Measurements from ENCODE around the gene MTLN.
"Not testable (repeated sequence)": the region's sequence is repeated elsewhere in the genome, so short reads cannot be mapped to it uniquely, and the experiment has no call there.

The MTLN gene

DNA sequence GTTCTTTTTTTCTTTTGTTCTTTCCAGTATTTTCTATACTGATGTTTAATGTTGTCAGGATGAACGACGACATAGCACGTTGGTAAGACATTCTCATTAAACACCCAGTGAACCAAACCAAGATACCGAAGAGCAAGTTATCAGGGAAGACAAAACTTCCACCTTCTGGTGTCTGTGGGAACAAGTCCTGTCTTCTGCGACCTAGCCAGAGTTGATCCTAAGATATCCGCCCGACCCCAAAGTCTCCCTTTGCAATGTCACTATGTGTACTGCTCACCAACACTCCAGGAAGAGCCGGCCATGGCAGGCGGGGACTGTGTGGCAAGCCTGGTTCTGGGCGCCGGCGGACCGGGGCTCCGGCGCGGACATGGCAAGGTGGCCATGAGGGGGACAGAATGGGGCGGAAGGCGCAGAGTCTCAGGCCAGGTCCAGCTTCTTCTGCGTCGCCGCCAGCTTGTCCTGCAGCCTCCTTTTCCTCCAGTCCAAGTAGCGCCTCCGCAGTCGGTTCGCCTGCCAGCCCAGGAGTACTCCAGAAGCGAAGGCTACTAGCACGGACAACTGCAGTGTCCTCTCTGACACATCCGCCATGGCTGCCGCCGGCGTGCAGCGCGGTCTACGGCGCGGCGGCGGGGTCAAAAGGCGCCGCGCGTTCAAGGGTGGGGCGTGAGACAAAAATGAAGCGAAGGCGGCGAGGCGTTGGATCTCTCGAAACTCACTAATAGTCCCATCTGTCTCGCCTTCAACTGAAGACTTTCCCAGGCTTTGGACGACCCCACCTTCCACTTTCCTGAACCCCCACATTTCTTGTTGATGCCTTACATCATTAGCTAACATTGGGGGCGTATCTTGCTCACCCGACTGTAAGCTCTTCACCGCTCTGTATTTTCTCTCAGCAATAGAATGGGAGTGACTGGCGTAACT is at the start of gene MTLN:
TSS of gene MTLN (minus strand) at position 610 of the 921 bp plus-strand sequence. CDS start at position 588, 22 bp downstream.
- TF ChIP-seq ZNF274 (IDR thresholded peaks at IDR 0.05; ENCODE audit: low read depth, low read length) = no peak

DNA sequence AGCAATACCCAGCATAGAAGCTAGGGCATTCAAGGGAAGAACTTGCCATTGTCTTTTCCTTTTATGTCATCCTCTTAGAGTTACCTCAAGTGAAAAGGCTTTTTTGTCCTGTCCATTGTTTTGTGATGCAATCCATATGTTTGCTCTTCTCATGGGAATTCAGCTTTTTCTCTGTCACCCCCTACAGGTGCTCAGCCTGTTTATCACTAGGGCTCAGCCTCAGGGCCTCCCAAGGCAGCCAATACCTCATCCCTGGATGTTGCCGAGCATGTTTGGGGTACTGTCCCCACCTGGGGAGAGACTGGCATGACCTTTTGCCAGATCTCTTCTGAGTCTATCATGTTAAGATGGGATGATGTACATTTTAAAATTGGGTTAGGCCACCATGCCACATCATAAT is 49.6 kb upstream of the MTLN start:
- H3K4me3 ChIP-seq (ENCODE audit: low read length) = not testable (repeated sequence)

More for the DNA sequence above, at the start of gene MTLN:
- H3K4me3 ChIP-seq (ENCODE audit: low read length) = peak within 1 kb of the TSS; percentile 99

DNA sequence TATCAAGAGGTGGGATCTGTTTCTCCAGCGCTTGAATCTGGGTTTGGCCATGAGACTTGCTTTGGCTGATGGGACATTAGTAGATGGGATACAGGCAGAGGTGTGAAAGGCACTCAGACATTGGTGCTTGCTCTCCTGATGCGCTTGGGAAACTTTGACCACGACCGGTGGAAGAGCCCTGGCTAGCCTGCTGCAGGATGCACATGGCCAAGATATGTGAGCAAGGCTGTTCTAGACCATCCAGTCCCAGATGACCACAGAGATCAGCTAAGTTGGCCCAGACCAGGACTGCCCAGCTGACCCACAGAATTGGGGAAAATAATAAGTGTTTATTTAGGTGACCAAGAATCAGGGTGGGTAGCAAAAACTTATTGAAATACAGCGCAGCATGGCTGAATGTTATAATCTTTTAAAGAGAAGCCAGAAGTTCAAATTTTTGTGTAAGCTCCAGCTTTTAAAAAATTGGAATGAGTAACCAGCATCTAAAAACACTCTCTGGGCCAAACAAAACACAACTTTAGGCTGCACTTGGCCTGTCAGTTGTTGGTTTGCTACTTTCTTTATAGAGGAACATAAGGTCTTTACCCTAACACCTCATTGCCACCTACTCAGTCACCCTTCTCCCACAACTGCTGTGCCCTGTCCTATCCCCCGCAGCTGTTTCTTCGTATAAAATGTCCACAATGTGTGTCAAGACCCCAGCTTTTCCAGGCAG is 35.9 kb upstream of the MTLN start:
- not testable (repeated sequence) for H3K4me3 ChIP-seq (ENCODE audit: low read length)

DNA sequence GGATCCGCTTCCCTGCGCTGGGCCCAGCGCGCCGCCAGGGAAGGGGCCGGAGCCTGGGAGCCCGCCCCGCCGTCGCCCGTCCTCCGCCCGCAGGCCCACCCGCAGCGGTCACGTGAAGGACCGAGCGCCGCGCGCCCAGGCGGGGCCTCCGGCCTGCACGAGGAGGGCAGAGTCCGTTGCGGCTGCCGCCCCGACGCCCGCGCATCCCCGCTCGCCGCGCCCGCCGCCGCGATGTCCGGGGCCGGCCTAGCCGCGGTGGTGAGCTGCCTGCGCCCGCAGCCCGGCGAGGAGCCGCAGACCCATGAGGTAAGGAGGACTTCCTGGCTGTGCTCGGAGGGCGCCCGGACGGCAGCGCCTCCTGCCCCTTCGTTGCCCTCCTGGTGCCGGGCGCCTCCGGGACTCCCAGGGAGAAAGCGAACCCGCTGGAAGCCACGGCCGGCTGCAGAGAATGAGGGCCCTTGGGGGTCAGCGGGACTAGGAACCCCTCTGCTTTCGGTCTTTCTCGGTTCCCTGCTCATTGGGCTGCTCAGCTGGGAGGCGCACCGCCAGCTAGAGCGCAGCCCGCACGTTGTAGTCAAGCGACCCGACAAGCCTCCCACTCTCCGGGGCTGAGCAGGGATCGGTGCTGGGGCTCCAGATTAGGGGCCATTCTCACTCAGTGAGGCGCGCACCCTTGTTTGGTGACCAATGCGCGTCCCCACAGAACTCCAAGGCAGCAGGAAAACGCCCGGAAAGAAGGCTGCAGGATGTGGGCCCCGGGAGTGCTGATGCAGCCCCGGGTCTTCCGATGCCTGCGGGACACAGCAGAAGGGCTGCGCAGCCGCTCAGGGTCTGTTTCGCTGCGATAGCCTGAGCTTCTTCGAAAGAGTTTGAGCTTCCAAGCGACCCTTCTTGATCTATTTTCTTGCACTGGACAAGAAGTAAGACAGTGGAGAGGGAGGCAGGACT is 33.4 kb upstream of the MTLN start:
- H3K4me3 ChIP-seq (ENCODE audit: low read length) = not testable (repeated sequence)

DNA sequence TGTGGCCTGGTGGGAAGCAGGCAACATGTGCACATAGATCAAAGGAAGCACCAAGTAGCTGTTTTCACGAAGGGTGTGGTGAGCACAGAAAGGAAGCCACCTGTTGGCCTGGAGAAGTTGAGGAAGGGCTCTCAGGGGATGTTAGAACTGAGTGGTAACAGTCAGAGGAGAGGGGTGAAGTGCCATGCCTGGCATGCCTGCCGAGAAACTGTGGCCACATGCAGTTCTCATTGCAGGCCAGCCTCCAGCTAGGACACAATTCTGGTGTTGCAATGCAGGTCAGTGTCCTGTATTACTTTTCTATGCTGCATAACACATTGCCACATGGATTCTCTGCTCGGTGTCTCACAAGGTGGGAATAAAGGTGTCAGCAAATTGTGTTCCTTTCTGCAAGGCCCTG is 30.9 kb upstream of the MTLN start:
- not testable (repeated sequence) for H3K4me3 ChIP-seq (ENCODE audit: low read length)

DNA sequence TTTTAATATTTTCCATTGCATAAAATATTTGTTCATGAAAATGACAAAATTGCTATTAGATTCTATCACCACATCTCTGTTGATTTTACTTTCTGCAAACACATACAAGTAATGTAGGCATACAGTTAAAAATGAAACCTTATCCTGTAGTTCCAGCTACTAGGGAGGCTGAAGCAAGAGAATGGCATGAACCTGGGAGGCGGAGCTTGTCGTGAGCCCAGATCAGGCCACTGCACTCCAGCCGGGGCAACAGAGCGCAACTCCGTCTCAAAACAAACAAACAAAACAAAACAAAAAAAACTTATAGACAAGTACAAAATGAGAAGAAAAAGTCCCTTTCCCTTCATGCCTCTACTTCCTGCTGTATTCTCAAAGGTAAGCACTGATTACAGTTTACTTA is 22.2 kb upstream of the MTLN start:
- H3K4me3 ChIP-seq (ENCODE audit: low read length) = not testable (repeated sequence)

DNA sequence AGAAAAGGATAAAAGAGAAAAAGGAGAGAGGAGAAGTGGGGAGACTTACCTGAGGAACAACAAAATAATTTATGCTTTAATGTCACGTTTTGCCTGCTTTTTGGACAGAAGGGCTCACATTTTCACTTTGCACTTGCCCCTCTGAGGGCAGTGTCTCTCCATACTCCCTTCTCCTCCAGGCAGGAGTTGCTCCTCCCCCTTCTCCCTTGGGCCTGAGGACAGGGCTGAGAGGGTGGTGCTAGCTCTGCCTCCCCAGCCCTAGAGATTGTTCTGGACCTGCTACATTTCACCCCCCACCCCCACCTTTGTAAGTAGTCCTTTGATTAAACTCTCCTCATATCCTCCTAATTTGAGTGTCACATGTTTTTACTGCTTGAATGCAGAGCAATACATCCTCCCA is 17.5 kb upstream of the MTLN start:
- not testable (repeated sequence) for H3K4me3 ChIP-seq (ENCODE audit: low read length)

DNA sequence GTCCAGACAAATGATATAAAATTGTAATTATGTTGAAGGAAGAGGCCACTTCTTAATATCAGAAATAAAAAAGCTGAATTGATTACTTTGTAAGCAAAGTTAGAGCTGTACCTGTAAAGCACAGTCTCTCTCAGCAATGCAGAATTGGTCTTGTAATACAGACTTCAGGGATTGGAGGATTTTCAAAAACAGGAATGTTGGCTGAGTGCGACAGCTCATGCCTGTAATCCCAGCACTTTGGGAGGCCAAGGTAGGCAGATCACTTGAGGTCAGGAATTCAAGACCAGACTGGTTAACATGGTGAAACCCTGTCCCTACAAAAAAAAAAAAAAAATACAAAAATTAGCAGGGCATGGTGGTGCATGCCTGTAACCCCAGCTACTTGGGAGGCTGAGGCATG is 10.3 kb upstream of the MTLN start:
- H3K4me3 ChIP-seq (ENCODE audit: low read length) = not testable (repeated sequence)

DNA sequence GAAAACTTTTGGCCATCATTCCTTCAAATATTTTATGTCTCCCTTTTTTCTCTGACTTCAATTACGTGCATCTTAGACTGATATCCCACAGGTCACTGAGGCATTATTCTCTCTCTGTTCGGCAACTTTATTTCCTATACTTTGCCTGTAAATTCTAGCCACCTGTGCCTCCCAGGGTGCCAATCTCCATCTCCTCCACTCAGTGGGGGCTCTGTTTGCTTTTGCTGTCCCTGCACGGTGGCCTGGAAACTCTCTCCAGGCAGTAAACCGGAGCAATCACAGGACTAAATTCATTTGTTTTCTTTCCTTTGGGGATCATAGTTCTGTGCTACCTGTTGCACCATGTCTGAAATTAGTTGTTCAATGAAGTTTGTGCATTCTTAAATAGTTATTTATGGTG is 9.6 kb upstream of the MTLN start:
- no peak for TF ChIP-seq ZNF274 (IDR thresholded peaks at IDR 0.05; ENCODE audit: low read depth, low read length)
- H3K4me3 ChIP-seq (ENCODE audit: low read length) = no peak overlapping the region

DNA sequence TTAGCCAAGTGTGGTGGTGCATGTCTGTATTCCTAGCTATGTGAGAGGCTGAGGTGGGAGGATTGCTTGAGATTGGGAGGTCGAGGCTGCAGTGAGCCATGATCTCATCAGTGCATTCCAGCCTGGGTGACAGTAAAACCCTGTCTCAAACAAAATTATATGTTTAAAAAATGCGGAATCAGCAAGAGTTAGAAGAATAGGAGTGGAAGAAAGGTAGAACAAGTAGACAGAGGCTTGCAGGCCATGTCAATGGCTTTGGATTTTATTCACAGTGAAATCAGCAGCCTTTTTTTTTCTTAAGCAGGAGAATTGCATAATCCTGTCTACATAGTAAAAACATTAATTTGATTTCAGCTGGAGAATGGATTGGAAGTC is 7.8 kb upstream of the MTLN start:
- H3K4me3 ChIP-seq (ENCODE audit: low read length) = no peak overlapping the region
- no peak for TF ChIP-seq ZNF274 (IDR thresholded peaks at IDR 0.05; ENCODE audit: low read depth, low read length)

- H3K4me3 ChIP-seq (ENCODE audit: low read length) = no peak overlapping the region
- TF ChIP-seq ZNF274 (IDR thresholded peaks at IDR 0.05; ENCODE audit: low read depth, low read length) = no peak
These were observed 7.3 kb upstream of the MTLN start for GRCh38 chr2:110219496-110220189.

DNA sequence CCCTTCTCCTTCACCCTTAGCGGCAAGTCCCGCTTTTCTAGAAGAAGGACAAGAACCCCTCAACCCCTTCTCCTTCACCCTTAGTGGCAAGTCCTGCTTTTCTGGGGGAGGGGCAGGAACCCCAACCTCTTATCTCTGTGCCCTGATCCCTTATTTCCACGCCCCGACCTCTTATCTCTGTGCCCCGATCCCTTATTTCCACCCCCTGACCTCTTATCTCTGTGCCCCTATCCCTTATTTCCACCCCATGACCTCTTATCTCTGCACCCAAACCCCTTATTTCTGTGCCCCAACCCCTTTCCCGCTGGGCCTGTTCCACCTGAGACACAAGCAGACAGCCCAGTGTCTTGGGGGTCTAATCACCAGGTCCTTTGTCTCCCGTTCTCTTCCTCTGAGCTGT is 6.5 kb upstream of the MTLN start:
- not testable (repeated sequence) for H3K4me3 ChIP-seq (ENCODE audit: low read length)

GRCh38 chr2:110216803-110217202 is 4.5 kb upstream of the MTLN start:
- no peak for TF ChIP-seq ZNF274 (IDR thresholded peaks at IDR 0.05; ENCODE audit: low read depth, low read length)

GRCh38 chr2:110216199-110216598 is 3.9 kb upstream of the MTLN start:
- no peak for TF ChIP-seq ZNF274 (IDR thresholded peaks at IDR 0.05; ENCODE audit: low read depth, low read length)
- no peak overlapping the region for H3K4me3 ChIP-seq (ENCODE audit: low read length)

More at GRCh38 chr2:110216803-110217202, 4.5 kb upstream of the MTLN start:
- no peak overlapping the region for H3K4me3 ChIP-seq (ENCODE audit: low read length)

Data from GM08714 (cell line).